Daoy (cell line): ENCODE results near the gene TGFBI. TPM values are rescaled to one million over a fixed set of nuclear protein-coding genes. Genes with fewer than 3 reads are reported as not detected.
A peak's percentile ranks its signal among the peaks of the same experiment; 100 is the strongest.

Experiments used
- DNase-seq: peaks from one replicate; pipeline ENCODE4 v3.0.0-alpha.2; 2015; ENCODE audit warnings: low read depth
- total RNA-seq: library from RNA; depleted of rRNA; stranded (reverse); fragments of >200 nt; shearing (Covaris generic); gene quantifications from 2 replicates; pipeline ENCODE4 v1.2.3, GENCODE V29; 2014; rRNA removed

The TGFBI gene
- 1,514 and 1,682 TPM in 2 replicates for total RNA-seq

GRCh38 chr5:136028782-136029742 is at the start of gene TGFBI:
Gene TGFBI, plus strand, starts transcription at chr5:136028988. Its CDS starts 68 bp downstream, at chr5:136029056.
- DNase-seq, result peak; percentile 92

GRCh38 chr5:135978993-135979392 is 49.8 kb upstream of the TGFBI start:
- DNase-seq, result no peak

GRCh38 chr5:135979510-135979909 is 49.3 kb upstream of the TGFBI start:
- no peak for DNase-seq

DNA sequence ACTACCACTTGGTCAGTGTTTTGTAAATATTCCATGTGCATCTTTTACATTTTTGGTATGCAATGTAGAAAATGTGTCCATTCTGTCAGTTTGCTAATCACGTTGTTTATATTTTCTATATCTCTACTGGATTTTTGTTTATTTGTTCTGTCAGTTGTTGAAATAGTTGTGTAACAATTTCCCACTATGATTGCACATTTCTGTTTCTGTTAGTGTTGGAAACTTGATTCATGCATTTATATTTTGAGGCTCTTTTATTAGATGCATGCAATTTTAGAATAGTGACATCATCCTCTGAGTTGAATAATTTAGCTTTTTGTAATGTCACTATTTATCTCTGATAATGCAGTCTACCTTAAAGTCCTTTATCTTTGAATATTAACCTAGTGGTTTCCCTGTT is 48.2 kb upstream of the TGFBI start:
- no peak for DNase-seq

GRCh38 chr5:135985951-135986350 is 42.8 kb upstream of the TGFBI start:
- DNase-seq, result no peak

DNA sequence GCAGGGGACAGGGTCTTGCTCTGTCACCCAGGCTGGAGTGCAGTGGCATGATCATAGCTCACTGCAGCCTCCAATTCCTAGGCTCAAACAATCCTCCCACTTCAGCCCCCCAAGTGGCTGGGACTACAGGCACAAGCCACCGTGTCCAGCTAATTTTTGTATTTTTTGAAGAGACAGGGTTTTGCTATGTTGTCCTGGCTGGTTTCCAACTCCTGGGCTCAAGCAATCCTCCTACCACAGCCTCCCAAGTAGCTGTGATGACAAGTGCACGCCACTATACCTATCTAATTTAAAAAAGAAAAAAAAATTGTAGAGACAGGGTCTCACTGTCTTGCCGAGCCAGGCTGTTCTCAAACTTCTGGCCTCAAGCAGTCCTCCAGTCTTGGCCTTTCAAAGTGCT is 42.4 kb upstream of the TGFBI start:
- no peak for DNase-seq

- no peak for DNase-seq
These were observed 41.8 kb upstream of the TGFBI start for GRCh38 chr5:135986891-135987401.

- DNase-seq, result no peak
These were observed 40.2 kb upstream of the TGFBI start for GRCh38 chr5:135988546-135988945.

DNA sequence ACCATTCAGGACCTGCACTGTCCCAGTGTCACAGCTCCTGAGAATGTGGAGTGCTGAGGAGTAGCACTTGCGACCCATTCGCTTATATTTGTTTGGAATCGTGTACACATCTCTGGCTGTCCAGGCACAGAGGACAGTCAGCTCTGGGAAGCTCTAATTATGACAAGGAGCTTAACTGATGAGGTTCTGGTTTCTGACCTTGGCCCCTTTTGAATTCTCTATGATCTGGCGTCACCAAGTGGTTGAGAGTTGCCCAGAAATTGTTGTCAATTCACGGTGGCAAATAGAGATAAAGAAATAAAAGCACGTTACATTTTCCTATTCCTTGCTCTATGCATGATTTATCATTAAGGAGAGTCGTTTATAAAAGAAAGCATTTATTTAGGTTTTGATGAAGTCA is 39.1 kb upstream of the TGFBI start:
- no peak for DNase-seq

DNA sequence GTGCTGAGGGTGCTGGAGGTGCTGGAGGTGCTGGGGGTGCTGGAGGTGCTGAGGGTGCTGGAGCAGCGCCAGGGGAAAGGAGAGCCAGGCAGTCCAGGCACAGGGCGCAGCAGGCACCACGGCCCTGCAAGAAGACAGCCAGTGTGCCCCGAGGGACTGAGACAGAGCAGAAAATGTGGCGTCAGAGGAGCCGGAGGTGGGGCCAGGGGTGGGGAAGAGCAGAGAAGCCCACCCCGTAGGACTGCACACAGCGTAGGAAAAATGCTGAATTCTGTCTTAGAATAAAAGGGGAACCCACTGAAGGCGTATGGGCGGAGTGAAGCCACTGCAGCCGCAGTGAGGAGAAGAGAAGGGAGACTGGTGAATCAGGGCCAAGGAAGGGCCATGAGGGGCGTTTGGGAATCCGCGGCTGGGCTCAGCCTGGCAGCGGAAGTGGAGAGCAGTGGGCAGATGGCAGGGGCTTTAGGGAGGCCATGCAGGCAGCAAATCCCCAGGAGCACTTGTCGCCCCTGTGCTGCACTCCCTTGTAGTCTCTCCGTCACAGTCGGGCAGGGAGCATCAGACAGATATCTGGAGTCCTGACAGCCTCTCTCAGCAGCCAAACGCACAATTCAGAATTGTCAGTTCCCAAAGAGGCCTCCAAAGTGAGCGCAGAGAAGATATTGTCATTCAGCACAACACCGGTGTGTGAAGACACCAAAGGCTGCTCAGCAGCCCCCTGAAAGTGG is 38.1 kb upstream of the TGFBI start:
- no peak for DNase-seq

- no peak for DNase-seq
These were observed 37.4 kb upstream of the TGFBI start for GRCh38 chr5:135991429-135991828.

GRCh38 chr5:135993335-135993879 is 35.4 kb upstream of the TGFBI start:
- peak; percentile 48 for DNase-seq

GRCh38 chr5:135993880-135994636 is 34.7 kb upstream of the TGFBI start:
- DNase-seq, result peak; percentile 86

DNA sequence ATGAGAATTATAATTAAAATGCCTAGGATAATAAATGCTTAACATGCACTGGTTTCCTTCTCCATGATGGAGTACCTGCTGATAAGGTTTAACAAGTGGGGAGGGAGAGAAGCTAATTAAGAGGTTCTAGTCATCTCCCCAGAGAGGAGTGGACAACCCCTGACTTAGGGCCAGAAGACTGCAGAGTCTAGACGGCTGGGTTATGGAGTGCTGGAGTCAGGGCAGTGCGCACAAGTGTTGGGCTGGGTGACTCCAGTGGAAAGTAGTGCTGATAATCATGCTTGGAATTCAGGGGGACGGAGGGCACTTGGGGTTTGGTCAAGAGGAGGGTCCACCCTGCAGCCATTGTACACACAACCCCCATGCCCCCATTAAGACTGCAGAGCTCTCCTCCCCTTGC is 32.8 kb upstream of the TGFBI start:
- no peak for DNase-seq

- peak; percentile 67 for DNase-seq
These were observed 32.2 kb upstream of the TGFBI start for GRCh38 chr5:135996611-135997010.

DNA sequence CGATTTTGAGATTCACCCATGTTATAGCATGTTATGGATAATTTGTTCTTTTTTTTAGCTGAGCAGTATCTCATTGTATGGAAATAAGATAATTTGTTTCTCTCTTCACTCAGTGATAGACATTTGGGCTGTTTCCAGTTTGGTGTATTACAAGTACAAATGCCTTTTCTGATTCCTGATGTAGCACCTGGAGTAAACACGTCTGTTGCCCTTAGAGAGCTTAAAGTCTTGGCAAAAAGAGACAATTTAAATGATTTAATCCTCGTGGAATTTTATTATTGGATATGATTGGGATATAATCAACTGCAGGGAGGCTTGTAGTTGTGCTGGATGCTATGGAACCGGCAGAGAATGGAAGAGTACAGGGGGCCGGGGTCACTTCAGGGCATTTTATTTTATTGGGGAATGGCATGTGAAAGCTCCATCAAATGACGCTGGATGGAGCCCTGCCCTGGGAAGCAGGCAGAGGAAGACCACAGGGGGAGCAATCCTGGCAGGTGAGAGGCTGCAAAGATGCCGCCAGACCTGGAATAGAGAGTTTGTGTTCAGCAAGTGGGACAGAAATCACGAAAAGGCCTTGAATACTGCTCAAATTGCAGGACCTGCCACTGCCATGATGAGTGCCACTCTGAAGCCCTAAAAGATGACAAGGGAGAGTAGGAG is 31.0 kb upstream of the TGFBI start:
- DNase-seq, result no peak

DNA sequence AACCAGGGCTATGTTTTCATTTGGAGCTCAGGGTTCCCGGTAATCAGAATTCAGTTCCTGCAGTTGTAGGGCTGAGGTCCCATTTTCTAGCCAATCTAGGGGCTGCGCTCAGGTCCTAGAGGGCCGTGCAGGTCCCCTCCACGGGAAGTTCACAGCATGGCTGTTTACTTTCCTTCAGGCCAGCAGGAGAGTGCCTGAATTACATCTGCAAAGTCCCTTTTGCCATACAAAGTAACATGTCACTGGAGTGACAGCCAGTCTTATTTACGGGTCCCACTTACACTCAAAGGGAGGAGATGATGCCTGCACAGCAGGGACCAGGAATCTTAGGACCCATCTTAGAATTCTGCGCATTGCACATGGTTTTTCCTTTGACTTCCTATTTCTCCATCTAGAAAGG is 29.9 kb upstream of the TGFBI start:
- DNase-seq, result no peak

DNA sequence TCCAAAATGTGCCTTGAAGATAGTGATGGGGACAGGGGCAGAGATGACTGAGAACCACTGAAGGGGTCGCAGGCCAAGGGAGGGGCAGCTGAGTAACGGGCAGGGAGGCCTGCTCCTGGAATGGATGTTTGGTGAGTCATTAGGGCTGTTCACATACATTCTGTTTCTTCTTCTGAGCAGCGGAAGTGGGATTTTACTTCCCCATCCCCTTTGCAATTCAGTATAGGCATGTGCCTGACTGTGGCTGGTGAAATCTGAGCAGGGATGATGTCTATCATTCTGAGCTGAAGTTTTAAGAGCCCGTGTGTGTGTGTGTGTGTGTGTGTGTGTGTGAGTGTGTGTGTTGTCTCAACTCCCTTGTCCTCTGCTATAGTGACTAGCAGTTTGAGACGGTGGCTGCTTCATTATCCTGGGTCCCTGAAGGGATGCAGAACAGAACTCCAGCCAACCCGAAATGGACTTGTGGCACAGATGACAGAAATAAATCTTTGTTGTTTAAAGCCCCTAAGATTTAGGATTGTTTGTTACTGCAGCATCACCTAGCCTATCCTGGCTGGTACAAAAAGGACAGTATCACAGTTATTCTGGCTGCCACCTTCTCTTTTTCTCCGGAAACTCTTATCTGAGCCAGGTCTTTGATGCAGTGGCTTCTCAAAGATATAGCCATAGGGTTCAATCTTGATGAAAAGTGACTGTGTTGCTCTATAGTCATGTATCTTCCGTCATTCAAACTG is 29.2 kb upstream of the TGFBI start:
- DNase-seq, result peak; percentile 94

DNA sequence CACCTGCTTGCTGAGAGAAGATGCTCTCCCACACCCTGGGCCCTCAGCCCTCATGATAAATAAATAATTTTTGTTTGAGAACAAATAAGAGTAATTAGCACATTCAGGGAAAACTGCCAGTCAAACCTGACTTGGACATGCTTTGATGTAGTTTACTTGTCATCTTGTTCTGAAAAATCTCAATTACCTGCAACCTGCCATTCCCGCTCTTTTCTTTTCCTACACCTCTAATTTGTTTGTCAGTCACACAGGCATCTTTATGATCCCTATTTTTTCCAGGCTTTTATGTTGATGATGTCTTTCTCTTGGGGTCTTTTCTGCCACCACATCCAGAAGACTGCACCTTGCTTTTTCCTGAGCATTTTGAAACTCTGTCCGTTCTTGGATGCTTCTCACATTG is 28.6 kb upstream of the TGFBI start:
- no peak for DNase-seq

- no peak for DNase-seq
These were observed 27.9 kb upstream of the TGFBI start for GRCh38 chr5:136000932-136001331.
